IMR-90 (cell line): Measurements from ENCODE around the gene ZFPM1. TPM values are rescaled to one million over a fixed set of nuclear protein-coding genes. Genes with fewer than 3 reads are reported as not detected.

ENCODE experiments used
- ATAC-seq: fragments of 200-7000 bp; cut with Tn5 transposase; 2 replicates; pipeline ENCODE4 v1.9.1; 2020; ENCODE audit warnings: low read depth, mild to moderate bottlenecking, moderate library complexity
- BruUV-seq: library from RNA; stranded (reverse); fragments of 400-500 nt; replicated peaks from 2 replicates; lab custom pipeline; 2021; lab: Mats Ljungman, UMichigan
- CTCF ChIA-PET: fragments of 300-600 bp; formaldehyde crosslinking; extraction: SDS; loops from one replicate; lab custom pipeline; 2021; ENCODE audit warnings: antibody characterized with exemption; lab: Yijun Ruan, JAX
- POLR2A ChIA-PET: fragments of 300-600 bp; sonication (Branson Sonifier 250); formaldehyde crosslinking; loops from one replicate; lab custom pipeline; 2022; ENCODE audit warnings: antibody characterized with exemption; ENCODE audit not compliant: unreplicated experiment; lab: Charles Lee
- DNase-seq: peaks from one replicate; pipeline ENCODE4 v3.0.0; 2013
- H2AFZ ChIP-seq: replicated peaks from 2 replicates; pipeline ENCODE3; 2013; ENCODE audit warnings: low read length, mild to moderate bottlenecking; ENCODE audit not compliant: poor library complexity
- H2AK5ac ChIP-seq: 2 replicates; pipeline ENCODE4 v1.6.1; 2013; ENCODE audit warnings: low read depth, low read length, inconsistent platforms
- H2AK9ac ChIP-seq: replicated peaks from 2 replicates; pipeline ENCODE3; 2013; ENCODE audit warnings: mild to moderate bottlenecking, low read depth, low read length, moderate library complexity; ENCODE audit not compliant: poor library complexity
- H2BK120ac ChIP-seq: 2 replicates; pipeline ENCODE4 v1.6.1; 2013; ENCODE audit warnings: low read depth, low read length, inconsistent platforms
- H2BK15ac ChIP-seq: 3 replicates; pipeline ENCODE4 v1.6.1; 2013; ENCODE audit warnings: low read depth, low read length, inconsistent platforms
- H2BK20ac ChIP-seq: 2 replicates; pipeline ENCODE4 v1.6.1; 2013; ENCODE audit warnings: low read depth, mild to moderate bottlenecking, inconsistent platforms, low read length, moderate library complexity
- H2BK5ac ChIP-seq: 2 replicates; pipeline ENCODE4 v1.6.1; 2013; ENCODE audit warnings: mild to moderate bottlenecking, low read depth, low read length, inconsistent platforms; ENCODE audit not compliant: poor library complexity, severe bottlenecking
- H3K14ac ChIP-seq: replicated peaks from 2 replicates; pipeline ENCODE4 v1.6.1; 2013; ENCODE audit warnings: low read depth, low read length, inconsistent platforms
- H3K18ac ChIP-seq: 2 replicates; pipeline ENCODE4 v1.6.1; 2013; ENCODE audit warnings: low read depth, low read length, control low read depth
- H3K23ac ChIP-seq: 2 replicates; pipeline ENCODE4 v1.6.1; 2013; ENCODE audit warnings: low read depth, low read length, inconsistent platforms
- H3K27ac ChIP-seq: 2 replicates; pipeline ENCODE4 v1.5.1; 2013; ENCODE audit warnings: mild to moderate bottlenecking, control low read depth, low read length; ENCODE audit not compliant: insufficient read depth
- H3K27me3 ChIP-seq: 2 replicates; pipeline ENCODE4 v1.6.1; 2013; ENCODE audit warnings: low read length; ENCODE audit not compliant: control insufficient read depth, insufficient read depth
- H3K36me3 ChIP-seq: 2 replicates; pipeline ENCODE4 v1.6.1; 2013; ENCODE audit warnings: low read length, mixed read lengths; ENCODE audit not compliant: control insufficient read depth, insufficient read depth
- H3K4ac ChIP-seq: 2 replicates; pipeline ENCODE4 v1.6.1; 2013; ENCODE audit warnings: low read depth, low read length, inconsistent platforms
- H3K4me1 ChIP-seq: 2 replicates; pipeline ENCODE4 v1.6.1; 2013; ENCODE audit warnings: low read length, mixed read lengths; ENCODE audit not compliant: control insufficient read depth, insufficient read depth
- H3K4me2 ChIP-seq: 2 replicates; pipeline ENCODE4 v1.6.1; 2013; ENCODE audit warnings: low read depth, mild to moderate bottlenecking, control low read depth, low read length, moderate library complexity
- H3K4me3 ChIP-seq: 2 replicates; pipeline ENCODE4 v1.5.1; 2013; ENCODE audit warnings: low read depth, mild to moderate bottlenecking, control low read depth, low read length, moderate library complexity; ENCODE audit not compliant: insufficient read depth
- H3K56ac ChIP-seq: 2 replicates; pipeline ENCODE4 v1.6.1; 2013; ENCODE audit warnings: low read length, inconsistent platforms; ENCODE audit not compliant: insufficient read depth; ENCODE audit errors: extremely low read depth
- H3K79me1 ChIP-seq, 2 experiments: 2 replicates each; pipeline ENCODE4 v1.6.1; 2013; ENCODE audit warnings: low read length in 2 of 2, inconsistent platforms in 1 of 2, low read depth in 1 of 2
- H3K9ac ChIP-seq: 2 replicates; pipeline ENCODE4 v1.6.1; 2013; ENCODE audit warnings: low read depth, low read length, control low read depth
- H3K9me1 ChIP-seq: 2 replicates; pipeline ENCODE4 v1.6.1; 2013; ENCODE audit warnings: low read length, inconsistent platforms; ENCODE audit not compliant: insufficient read depth
- H3K9me3 ChIP-seq: 2 replicates; pipeline ENCODE4 v1.6.1; 2013; ENCODE audit warnings: low read length; ENCODE audit not compliant: control insufficient read depth, insufficient read depth
- H4K20me1 ChIP-seq: 2 replicates; pipeline ENCODE4 v1.6.1; 2013; ENCODE audit warnings: low read length, inconsistent platforms; ENCODE audit not compliant: insufficient read depth
- H4K5ac ChIP-seq: 2 replicates; pipeline ENCODE4 v1.6.1; 2013; ENCODE audit warnings: mild to moderate bottlenecking, low read depth, low read length, control low read depth
- H4K8ac ChIP-seq, 2 experiments: 2 replicates each; pipeline ENCODE4 v1.6.1; 2013; ENCODE audit warnings: low read depth in 2 of 2, low read length in 2 of 2, control low read depth in 1 of 2, inconsistent platforms in 1 of 2
- H4K91ac ChIP-seq: 2 replicates; pipeline ENCODE4 v1.6.1; 2013; ENCODE audit warnings: low read depth, low read length, inconsistent platforms; ENCODE audit not compliant: insufficient read depth
- FOS ChIP-seq: fragments of 150-350 bp; IDR thresholded peaks from 2 replicates; pipeline ENCODE4 v1.6.1; 2016; ENCODE audit warnings: low read depth, low read length
- POLR2A ChIP-seq: IDR thresholded peaks from 2 replicates; pipeline ENCODE4 v1.6.1; 2012; ENCODE audit warnings: mild to moderate bottlenecking, low read depth, low read length
- RCOR1 ChIP-seq: IDR thresholded peaks from 2 replicates; pipeline ENCODE4 v1.6.1; 2012; ENCODE audit warnings: mild to moderate bottlenecking, low read length, improper control_type of control experiment; ENCODE audit not compliant: insufficient replicate concordance
- SMC3 ChIP-seq: fragments of 150-350 bp; IDR thresholded peaks from 2 replicates; pipeline ENCODE4 v1.6.1; 2016; ENCODE audit warnings: low read depth, mild to moderate bottlenecking, antibody characterized with exemption, low read length, moderate library complexity
- WGBS, 2 experiments: methylation state at CpG; one replicate each; pipeline versions ENCODE4 v1.1.5 to v1.1.7; 2013; ENCODE audit warnings: missing lambda C conversion rate in 2 of 2; ENCODE audit not compliant: insufficient read length in 1 of 2; ENCODE audit errors: extremely low coverage in 2 of 2; 5-methylcytosine and 5-hydroxymethylcytosine counted together
- dilution Hi-C: fragments of 300-500 bp; cut with HindIII; formaldehyde crosslinking; loops from one replicate; pipeline ENCODE4 v1.14.3; 2018; ENCODE audit warnings: low sequenced_read_pairs; ENCODE audit not compliant: unreplicated experiment
- in situ Hi-C: fragments of 300-500 bp; cut with MboI; formaldehyde crosslinking; loops from 3 replicates; pipeline ENCODE4 v1.14.3; 2019; ENCODE audit warnings: low sequenced_read_pairs, inconsistent platforms, mixed read lengths
- intact Hi-C: fragments of 100-400 bp; cut with micrococcal nuclease; formaldehyde crosslinking; loops from 2 replicates; pipeline ENCODE4 v1.10.0; 2022
- polyA plus RNA-seq, 3 experiments: library from polyadenylated mRNA; depleted of rRNA; stranded (reverse); fragments of >200 nt; gene quantifications; 2 replicates each; pipeline ENCODE4 v1.2.3, GENCODE V29; 2012; ENCODE audit warnings: low replicate concordance in 1 of 3
- total RNA-seq: library from RNA; depleted of rRNA; stranded (reverse); fragments of >200 nt; gene quantifications from 2 replicates; pipeline ENCODE4 v1.2.3, GENCODE V29; 2012
- TF ChIP-seq, protein P1 (sequence below): fragments of 150-350 bp; IDR thresholded peaks from 2 replicates; pipeline ENCODE4 v1.6.1; 2016; ENCODE audit warnings: low read depth, mild to moderate bottlenecking, low read length, moderate library complexity, borderline replicate concordance

Gene ZFPM1
- total and polyA plus RNA-seq, 2 of the 4 experiments (the other 2 are of a cell fraction): 0.36 to 1.1 TPM

GRCh38 chr16:88523309-88524161 is 70.5 kb downstream of the ZFPM1 start:
- H3K79me1 ChIP-seq: no peaks in the 10 kb centered on the region
- no peak overlapping the region for H3K9ac ChIP-seq
- TF ChIP-seq FOS (no peak), RCOR1 (no peak), POLR2A (no peak), SMC3 (no peak)
- TF ChIP-seq, protein P1, sequence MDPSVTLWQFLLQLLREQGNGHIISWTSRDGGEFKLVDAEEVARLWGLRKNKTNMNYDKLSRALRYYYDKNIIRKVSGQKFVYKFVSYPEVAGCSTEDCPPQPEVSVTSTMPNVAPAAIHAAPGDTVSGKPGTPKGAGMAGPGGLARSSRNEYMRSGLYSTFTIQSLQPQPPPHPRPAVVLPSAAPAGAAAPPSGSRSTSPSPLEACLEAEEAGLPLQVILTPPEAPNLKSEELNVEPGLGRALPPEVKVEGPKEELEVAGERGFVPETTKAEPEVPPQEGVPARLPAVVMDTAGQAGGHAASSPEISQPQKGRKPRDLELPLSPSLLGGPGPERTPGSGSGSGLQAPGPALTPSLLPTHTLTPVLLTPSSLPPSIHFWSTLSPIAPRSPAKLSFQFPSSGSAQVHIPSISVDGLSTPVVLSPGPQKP: no peak
- H3K4ac ChIP-seq: no peak overlapping the region
- ATAC-seq (no peak), DNase-seq (no peak)
- no peak overlapping the region for H3K23ac ChIP-seq
- WGBS, 2 experiments: 78% methylated on average over 25 of the region's 47 CpGs; no CpG with 5 or more reads in 1 of the 2 experiments
- no peak overlapping the region for H3K56ac ChIP-seq
- no peak overlapping the region for H4K5ac ChIP-seq
- H3K4me3 ChIP-seq: no peak overlapping the region
- no peaks in the 10 kb centered on the region for H3K9me3 ChIP-seq
- H2AFZ ChIP-seq: peak overlapping the region; percentile 32
- H2BK15ac ChIP-seq: no peak overlapping the region
- no peak overlapping the region for H3K4me2 ChIP-seq
- no peak overlapping the region for H2AK9ac ChIP-seq
- no peaks in the 10 kb centered on the region for H3K36me3 ChIP-seq
- no peaks in the 10 kb centered on the region for H3K27me3 ChIP-seq
- no peak overlapping the region for H4K91ac ChIP-seq
- no peak overlapping the region for H3K18ac ChIP-seq
- H2AK5ac ChIP-seq: no peak overlapping the region
- no peaks in the 10 kb centered on the region for H3K9me1 ChIP-seq
- POLR2A ChIA-PET: no interaction called here
- H4K20me1 ChIP-seq: peaks cover 3% of the 10 kb centered on the region; the same call in 1 of the 2 replicates
- no TSS peak for BruUV-seq
- H3K27ac ChIP-seq: no peak overlapping the region
- peaks cover 1% of the 10 kb centered on the region; the same call in 1 of the 2 replicates for H3K4me1 ChIP-seq
- intact Hi-C loops (no loop called here), dilution Hi-C loops (no loop called here), in situ Hi-C loops (no loop called here)
- H2BK5ac ChIP-seq: no peak overlapping the region
- no peak overlapping the region for H4K8ac ChIP-seq
- CTCF ChIA-PET: no interaction called here
- H2BK20ac ChIP-seq: no peak overlapping the region
- H3K14ac ChIP-seq: no peak overlapping the region
- no peak overlapping the region for H2BK120ac ChIP-seq
